ENCODE results near the gene SPECC1.
"Not testable (repeated sequence)": the region's sequence is repeated elsewhere in the genome, so short reads cannot be mapped to it uniquely, and the experiment has no call there.

SPECC1 gene

GRCh38 chr17:20072692-20072992, 63.5 kb downstream of the SPECC1 start:
- no peak overlapping the region for H3K4me3 ChIP-seq (ENCODE audit: low read length)
- TF ChIP-seq, protein P1, sequence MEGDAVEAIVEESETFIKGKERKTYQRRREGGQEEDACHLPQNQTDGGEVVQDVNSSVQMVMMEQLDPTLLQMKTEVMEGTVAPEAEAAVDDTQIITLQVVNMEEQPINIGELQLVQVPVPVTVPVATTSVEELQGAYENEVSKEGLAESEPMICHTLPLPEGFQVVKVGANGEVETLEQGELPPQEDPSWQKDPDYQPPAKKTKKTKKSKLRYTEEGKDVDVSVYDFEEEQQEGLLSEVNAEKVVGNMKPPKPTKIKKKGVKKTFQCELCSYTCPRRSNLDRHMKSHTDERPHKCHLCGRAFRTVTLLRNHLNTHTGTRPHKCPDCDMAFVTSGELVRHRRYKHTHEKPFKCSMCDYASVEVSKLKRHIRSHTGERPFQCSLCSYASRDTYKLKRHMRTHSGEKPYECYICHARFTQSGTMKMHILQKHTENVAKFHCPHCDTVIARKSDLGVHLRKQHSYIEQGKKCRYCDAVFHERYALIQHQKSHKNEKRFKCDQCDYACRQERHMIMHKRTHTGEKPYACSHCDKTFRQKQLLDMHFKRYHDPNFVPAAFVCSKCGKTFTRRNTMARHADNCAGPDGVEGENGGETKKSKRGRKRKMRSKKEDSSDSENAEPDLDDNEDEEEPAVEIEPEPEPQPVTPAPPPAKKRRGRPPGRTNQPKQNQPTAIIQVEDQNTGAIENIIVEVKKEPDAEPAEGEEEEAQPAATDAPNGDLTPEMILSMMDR (conservative IDR thresholded peaks at IDR 0.05; ENCODE audit: low read length): no peak
- no peak for DNase-seq (ENCODE audit: low read depth)

DNA sequence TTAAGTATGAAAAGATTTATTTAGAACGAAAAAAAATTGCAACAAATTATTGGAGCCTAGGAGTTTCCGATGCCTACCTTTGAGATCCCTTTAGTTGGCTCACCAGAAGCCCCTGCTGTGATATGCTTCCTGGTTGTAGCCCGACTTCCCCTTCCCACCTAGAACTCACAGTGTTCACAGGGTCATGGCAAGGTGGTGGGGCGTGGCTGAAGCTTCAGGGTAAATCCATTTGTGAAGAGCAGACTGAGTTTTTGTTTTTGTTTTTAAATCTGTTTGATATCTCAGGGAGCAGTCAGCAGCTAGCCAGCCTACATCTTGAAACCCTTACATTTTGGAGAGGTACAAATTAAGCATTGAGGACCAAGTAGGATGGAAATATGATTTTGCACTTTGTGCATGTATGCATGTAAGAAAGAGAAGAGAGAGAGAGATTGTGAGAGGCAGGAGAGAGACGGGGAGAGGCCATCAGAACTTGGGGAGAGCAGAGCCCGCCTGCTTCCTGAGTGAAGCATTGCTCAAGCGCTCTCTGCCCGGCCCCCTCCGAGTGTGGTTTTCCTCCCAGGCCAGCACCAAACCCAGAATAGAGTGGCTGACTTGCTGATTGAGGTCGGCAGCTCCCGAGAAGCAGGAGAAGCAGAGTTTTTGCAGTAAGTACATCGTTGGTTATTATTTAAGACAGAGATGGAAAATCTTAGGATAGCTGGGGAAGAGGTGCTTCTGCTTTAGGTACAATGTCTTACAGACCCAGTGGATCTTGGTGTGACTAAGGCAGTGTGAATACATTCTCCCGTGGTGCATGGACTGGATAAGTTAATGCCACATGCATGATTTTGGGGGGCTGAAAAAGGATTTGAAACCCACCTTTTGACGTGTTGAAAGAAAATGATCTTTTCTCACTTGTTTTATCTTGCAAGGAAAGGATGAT, 64.2 kb downstream of the SPECC1 start:
- H3K4me3 ChIP-seq (ENCODE audit: low read length): no peak overlapping the region
- TF ChIP-seq, protein P1 (conservative IDR thresholded peaks at IDR 0.05; ENCODE audit: low read length): no peak
- DNase-seq (ENCODE audit: low read depth): peak; percentile 56

GRCh38 chr17:20074001-20074400, 64.8 kb downstream of the SPECC1 start:
- DNase-seq (ENCODE audit: low read depth): no peak
- H3K4me3 ChIP-seq (ENCODE audit: low read length): no peak overlapping the region
- TF ChIP-seq, protein P1 (conservative IDR thresholded peaks at IDR 0.05; ENCODE audit: low read length): no peak

- TF ChIP-seq, protein P1 (conservative IDR thresholded peaks at IDR 0.05; ENCODE audit: low read length): no peak
- H3K4me3 ChIP-seq (ENCODE audit: low read length): no peak overlapping the region
- no peak for DNase-seq (ENCODE audit: low read depth)
Observed at GRCh38 chr17:20074489-20074888, 65.3 kb downstream of the SPECC1 start.

GRCh38 chr17:20076137-20076536, 67.0 kb downstream of the SPECC1 start:
- not testable (repeated sequence) for H3K4me3 ChIP-seq (ENCODE audit: low read length); DNase-seq (ENCODE audit: low read depth)

- DNase-seq (ENCODE audit: low read depth): no peak
- no peak overlapping the region for H3K4me3 ChIP-seq (ENCODE audit: low read length)
- TF ChIP-seq, protein P1 (conservative IDR thresholded peaks at IDR 0.05; ENCODE audit: low read length): no peak
Observed at GRCh38 chr17:20077978-20078685, 69.0 kb downstream of the SPECC1 start.

GRCh38 chr17:20080513-20080912, 71.4 kb downstream of the SPECC1 start:
- DNase-seq (ENCODE audit: low read depth): no peak
- TF ChIP-seq, protein P1 (conservative IDR thresholded peaks at IDR 0.05; ENCODE audit: low read length): no peak
- no peak overlapping the region for H3K4me3 ChIP-seq (ENCODE audit: low read length)

Measured in AG10803 (cell line).